Measurements from ENCODE around the gene CSNK1A1.

Gene CSNK1A1

DNA sequence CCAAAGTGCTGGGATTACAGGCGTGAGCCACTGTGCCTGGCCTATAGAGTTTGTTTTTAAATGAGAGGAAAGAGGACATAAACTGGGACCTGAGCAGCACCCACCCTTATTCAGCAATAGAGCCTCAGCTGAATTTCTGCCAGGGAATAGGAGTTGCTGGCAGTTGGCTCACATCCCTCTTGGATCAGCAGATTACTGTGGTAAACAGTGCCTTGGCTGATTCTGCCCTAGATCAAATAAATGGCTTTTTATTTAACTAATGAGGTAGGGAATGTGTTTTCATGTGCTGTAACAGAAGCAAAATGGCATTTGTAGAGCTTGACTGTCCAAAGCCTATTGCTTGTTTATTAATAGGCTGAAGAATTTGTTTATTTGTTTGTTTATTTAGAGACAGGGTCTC, 32.2 kb upstream of the CSNK1A1 start:
- no peak for TF ChIP-seq CTCF (IDR thresholded peaks at IDR 0.05; ENCODE audit: extremely low read depth, insufficient read depth, missing control alignments)
- in situ Hi-C loops (cut with MboI; ENCODE audit: low pct_unique_long_range_greater_than_20kb, low sequenced_read_pairs, unreplicated experiment), result no loop called here
- DNase-seq (ENCODE audit: low spot score), result no peak

- in situ Hi-C loops (cut with MboI; ENCODE audit: low pct_unique_long_range_greater_than_20kb, low sequenced_read_pairs, unreplicated experiment), result no loop called here
- no peak for DNase-seq (ENCODE audit: low spot score)
- no peak for TF ChIP-seq CTCF (IDR thresholded peaks at IDR 0.05; ENCODE audit: extremely low read depth, insufficient read depth, missing control alignments)
Observed at GRCh38 chr5:149581931-149582768, 30.9 kb upstream of the CSNK1A1 start.

DNA sequence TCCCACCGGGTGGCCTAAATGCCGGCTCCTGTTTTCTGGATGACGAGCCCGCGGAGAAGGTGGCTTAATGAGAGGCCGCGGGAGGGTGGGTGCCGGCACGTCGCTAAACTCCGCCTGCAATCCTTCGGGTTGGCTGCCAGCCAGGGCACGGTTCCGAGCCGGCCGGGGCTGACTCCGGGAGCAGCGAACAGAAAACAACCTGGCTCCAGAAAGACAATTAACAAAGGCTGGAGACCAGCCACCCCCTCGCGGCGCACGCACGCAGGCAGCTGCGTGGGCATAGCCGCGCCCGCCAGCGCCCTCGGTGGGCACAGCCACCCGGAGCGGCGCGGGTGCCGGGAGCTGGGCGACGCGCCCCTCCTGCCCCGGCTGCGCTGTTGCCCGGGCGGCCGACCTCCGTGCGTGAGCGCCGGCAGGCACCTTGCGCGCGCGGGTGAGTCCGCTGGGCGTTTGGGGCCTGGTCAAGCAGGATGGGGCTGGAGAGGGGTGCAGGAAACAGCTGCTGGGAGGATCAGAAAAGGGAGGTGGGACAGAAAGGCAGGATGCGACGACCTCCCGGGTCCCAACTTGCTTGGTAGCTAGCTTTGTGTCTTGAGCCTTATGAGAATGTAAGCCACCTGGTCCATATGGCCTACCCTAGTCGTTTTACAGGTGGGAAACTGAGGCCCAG, 30.1 kb upstream of the CSNK1A1 start, which contains the start of gene ARHGEF37:
Gene ARHGEF37, plus strand, starts transcription at position 307 of the 670 bp plus-strand sequence. CDS start 16,272 bp downstream, outside the sequence.
- no peak for TF ChIP-seq CTCF (IDR thresholded peaks at IDR 0.05; ENCODE audit: extremely low read depth, insufficient read depth, missing control alignments)
- in situ Hi-C loops (cut with MboI; ENCODE audit: low pct_unique_long_range_greater_than_20kb, low sequenced_read_pairs, unreplicated experiment), result no loop called here
- no peak for DNase-seq (ENCODE audit: low spot score)

DNA sequence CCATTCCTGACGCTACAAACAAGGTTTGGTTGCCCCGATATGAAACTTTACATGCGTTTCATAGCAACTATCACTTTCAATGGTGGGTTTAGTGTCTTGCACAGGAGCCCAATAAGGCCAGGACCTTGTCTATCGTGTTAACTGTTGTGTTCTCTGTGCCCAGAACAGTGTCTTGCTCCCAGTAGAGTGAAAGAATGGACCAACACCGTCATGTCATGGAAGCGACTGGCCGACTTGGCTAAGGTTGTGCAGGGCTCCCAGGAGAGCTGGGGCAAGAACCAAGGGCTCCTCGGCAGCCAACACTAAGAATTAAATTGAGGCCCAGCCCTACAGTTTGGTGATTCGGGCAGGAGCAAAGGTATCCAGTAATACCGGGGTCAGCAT, 29.6 kb upstream of the CSNK1A1 start:
- in situ Hi-C loops (cut with MboI; ENCODE audit: low pct_unique_long_range_greater_than_20kb, low sequenced_read_pairs, unreplicated experiment), result no loop called here
- no peak for TF ChIP-seq CTCF (IDR thresholded peaks at IDR 0.05; ENCODE audit: extremely low read depth, insufficient read depth, missing control alignments)

DNA sequence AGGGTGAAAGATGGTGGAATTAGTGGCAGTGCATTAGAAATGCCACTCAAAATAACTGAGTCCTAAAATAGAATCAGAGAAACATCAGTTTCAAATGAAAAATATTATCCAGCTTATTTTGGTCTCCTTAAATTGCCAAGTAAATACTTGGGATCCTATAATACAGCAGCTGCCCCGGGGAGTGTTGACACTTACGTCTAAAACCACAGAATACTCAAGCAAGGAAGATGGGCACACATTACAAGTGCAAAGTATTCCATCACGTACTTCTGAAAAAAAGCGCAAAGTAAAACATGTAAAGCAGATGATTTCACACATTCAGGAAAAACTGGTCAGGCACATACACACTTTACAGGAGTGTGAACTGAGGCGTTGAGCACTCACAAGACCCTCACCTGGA, 27.7 kb upstream of the CSNK1A1 start:
- no peak for TF ChIP-seq CTCF (IDR thresholded peaks at IDR 0.05; ENCODE audit: extremely low read depth, insufficient read depth, missing control alignments)
- in situ Hi-C loops (cut with MboI; ENCODE audit: low pct_unique_long_range_greater_than_20kb, low sequenced_read_pairs, unreplicated experiment), result no loop called here
- DNase-seq (ENCODE audit: low spot score), result no peak

More for the DNA sequence above, 29.6 kb upstream of the CSNK1A1 start:
- no peak for DNase-seq (ENCODE audit: low spot score)

DNA sequence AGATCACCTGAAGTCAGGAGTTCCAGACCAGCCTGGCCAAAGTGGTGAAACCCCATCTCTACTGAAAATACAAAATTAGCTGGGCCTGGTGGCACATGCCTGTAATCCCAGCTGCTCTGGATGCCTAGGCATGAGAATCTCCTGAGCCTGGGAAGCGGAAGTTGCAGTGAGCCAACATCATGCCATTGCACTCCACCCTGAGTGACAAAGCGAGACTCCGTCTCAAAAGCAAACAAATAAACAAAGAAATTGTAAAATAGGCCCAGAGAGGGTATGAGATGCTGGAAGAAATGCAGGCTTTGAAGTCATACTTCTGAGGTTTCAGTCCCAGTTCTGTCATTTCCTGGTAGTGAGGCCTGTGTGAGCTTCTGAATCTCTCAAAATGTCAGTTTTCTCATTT, 24.8 kb upstream of the CSNK1A1 start:
- no peak for TF ChIP-seq CTCF (IDR thresholded peaks at IDR 0.05; ENCODE audit: extremely low read depth, insufficient read depth, missing control alignments)
- DNase-seq (ENCODE audit: low spot score), result no peak
- in situ Hi-C loops (cut with MboI; ENCODE audit: low pct_unique_long_range_greater_than_20kb, low sequenced_read_pairs, unreplicated experiment), result no loop called here

Measured in GM13977 (cell line).